Stomach smooth muscle (tissue), 2 donors: ENCODE data around the gene ST3GAL3.
A peak's percentile ranks its signal among the peaks of the same experiment; 100 is the strongest.

Source experiments
- H3K27ac ChIP-seq: one replicate; pipeline ENCODE4 v1.7.0; 2013; ENCODE audit warnings: mild to moderate bottlenecking, low read length, inconsistent platforms
- H3K27me3 ChIP-seq, 2 donors: one replicate each; pipeline ENCODE4 v1.7.0; 2013; ENCODE audit warnings: low read length in 2 of 2; ENCODE audit not compliant: insufficient read depth in 2 of 2, control insufficient read depth in 1 of 2
- H3K36me3 ChIP-seq, 2 donors: one replicate each; pipeline ENCODE4 v1.7.0; 2013; ENCODE audit warnings: low read length in 2 of 2; ENCODE audit not compliant: control insufficient read depth in 2 of 2, insufficient read depth in 2 of 2
- H3K4me1 ChIP-seq: one replicate; pipeline ENCODE4 v1.7.0; 2013; ENCODE audit warnings: low read length; ENCODE audit not compliant: control insufficient read depth, insufficient read depth
- H3K4me3 ChIP-seq, 2 donors: one replicate each; pipeline ENCODE4 v1.7.0; 2013; ENCODE audit warnings: low read length in 2 of 2
- H3K9ac ChIP-seq, 2 donors: one replicate each; pipeline ENCODE4 v1.7.0; 2013; ENCODE audit warnings: low read length in 2 of 2, mild to moderate bottlenecking in 1 of 2
- H3K9me3 ChIP-seq, 2 donors: one replicate each; pipeline ENCODE4 v1.7.0; 2013; ENCODE audit warnings: low read length in 2 of 2; ENCODE audit not compliant: control insufficient read depth in 2 of 2
- donor health status: healthy.
- donor health status: Pancreatic carcinoma.

ST3GAL3 gene

DNA sequence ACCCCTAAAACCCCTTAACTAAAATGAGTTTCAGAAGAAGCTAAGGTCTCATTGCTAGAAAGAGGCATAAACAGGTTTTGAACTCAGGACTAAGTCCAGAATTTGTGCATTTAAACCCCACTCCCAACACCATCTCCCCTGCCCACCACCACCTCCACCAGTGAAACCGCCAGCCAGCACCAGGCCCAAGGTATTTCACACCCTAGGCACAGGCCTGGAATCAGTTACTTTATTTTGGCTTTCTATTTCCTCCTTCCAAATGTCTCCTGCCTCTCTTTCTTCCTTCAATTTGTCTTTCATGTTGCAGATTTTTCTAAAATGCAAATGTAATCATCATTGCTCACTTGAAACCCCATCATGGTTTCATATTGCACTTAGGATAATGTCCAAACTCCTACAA lies 237.5 kb downstream of the ST3GAL3 start:
- peak overlapping the region; percentile 18 for H3K27ac ChIP-seq
- H3K4me1 ChIP-seq, result peaks cover 34% of the 10 kb centered on the region
- H3K4me3 ChIP-seq, result no peak overlapping the region
- no peaks in the 10 kb centered on the region for H3K9me3 ChIP-seq
- peak overlapping the region; percentile 21 to 27 for H3K9ac ChIP-seq
- H3K36me3 ChIP-seq, result peaks cover 0 to 2% of the 10 kb centered on the region in 2 donors
- no peaks in the 10 kb centered on the region for H3K27me3 ChIP-seq

- H3K9ac ChIP-seq, result peak overlapping the region; percentile 98
- H3K4me3 ChIP-seq, result peak overlapping the region; percentile 95 to 97
- peaks cover 34% of the 10 kb centered on the region for H3K4me1 ChIP-seq
- H3K36me3 ChIP-seq, result peaks cover 4% of the 10 kb centered on the region in 2 donors
- no peaks in the 10 kb centered on the region for H3K9me3 ChIP-seq
- no peaks in the 10 kb centered on the region for H3K27me3 ChIP-seq
- H3K27ac ChIP-seq, result peak overlapping the region; percentile 98
Measured at GRCh38 chr1:43945674-43946235, 238.4 kb downstream of the ST3GAL3 start.

- Histone ChIP-seq H3K4me1 (peaks cover 36% of the 10 kb centered on the region), H3K36me3 (peaks cover 4 to 7% of the 10 kb centered on the region in 2 donors), H3K9ac (peak within 1 kb of the TSS; percentile 98), H3K9me3 (no peaks in the 10 kb centered on the region), H3K27me3 (no peaks in the 10 kb centered on the region), H3K4me3 (peak within 1 kb of the TSS; percentile 95 to 97), H3K27ac (peak within 1 kb of the TSS; percentile 98)
Measured at GRCh38 chr1:43946236-43947060, 239.1 kb downstream of the ST3GAL3 start, which contains the start of gene IPO13. IPO13 (plus strand) TSS chr1:43946950; CDS start chr1:43947601, 651 bp downstream.

- peak overlapping the region; percentile 98 for H3K27ac ChIP-seq
- H3K9ac ChIP-seq, result peak overlapping the region; percentile 98
- H3K36me3 ChIP-seq, result peaks cover 4 to 7% of the 10 kb centered on the region in 2 donors
- H3K4me1 ChIP-seq, result peaks cover 38% of the 10 kb centered on the region
- peak overlapping the region; percentile 95 to 97 for H3K4me3 ChIP-seq
- no peaks in the 10 kb centered on the region for H3K27me3 ChIP-seq
- no peaks in the 10 kb centered on the region for H3K9me3 ChIP-seq
Measured at GRCh38 chr1:43947061-43947873, 239.9 kb downstream of the ST3GAL3 start.

GRCh38 chr1:43947874-43948437 lies 240.6 kb downstream of the ST3GAL3 start:
- Histone ChIP-seq H3K9me3 (no peaks in the 10 kb centered on the region), H3K4me3 (peak overlapping the region; percentile 95 to 97), H3K27ac (peak overlapping the region; percentile 98), H3K27me3 (no peaks in the 10 kb centered on the region), H3K36me3 (peaks cover 4 to 7% of the 10 kb centered on the region in 2 donors), H3K9ac (peak overlapping the region; percentile 98), H3K4me1 (peaks cover 38% of the 10 kb centered on the region)

DNA sequence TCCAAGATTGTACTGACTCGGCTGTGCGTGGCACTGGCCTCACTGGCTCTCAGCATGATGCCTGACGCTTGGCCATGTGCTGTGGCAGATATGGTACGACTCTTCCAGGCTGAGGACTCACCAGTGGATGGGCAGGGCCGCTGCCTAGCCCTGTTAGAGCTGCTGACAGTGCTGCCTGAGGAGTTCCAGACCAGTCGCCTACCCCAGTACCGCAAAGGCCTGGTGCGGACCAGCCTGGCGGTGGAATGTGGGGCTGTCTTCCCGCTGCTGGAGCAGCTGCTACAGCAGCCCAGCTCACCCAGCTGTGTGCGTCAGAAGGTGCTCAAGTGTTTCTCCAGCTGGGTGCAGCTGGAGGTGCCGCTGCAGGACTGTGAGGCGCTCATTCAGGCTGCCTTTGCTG lies 242.3 kb downstream of the ST3GAL3 start:
- peaks cover 34% of the 10 kb centered on the region for H3K4me1 ChIP-seq
- no peak overlapping the region for H3K27ac ChIP-seq
- H3K36me3 ChIP-seq, result peaks cover 4 to 7% of the 10 kb centered on the region in 2 donors
- no peak overlapping the region for H3K4me3 ChIP-seq
- H3K9me3 ChIP-seq, result no peaks in the 10 kb centered on the region
- no peaks in the 10 kb centered on the region for H3K27me3 ChIP-seq
- H3K9ac ChIP-seq, result no peak overlapping the region

GRCh38 chr1:43951021-43951985 lies 244.0 kb downstream of the ST3GAL3 start:
- no peak overlapping the region for H3K27ac ChIP-seq
- peaks cover 4 to 9% of the 10 kb centered on the region in 2 donors for H3K36me3 ChIP-seq
- H3K9ac ChIP-seq, result no peak overlapping the region
- H3K27me3 ChIP-seq, result no peaks in the 10 kb centered on the region
- H3K9me3 ChIP-seq, result no peaks in the 10 kb centered on the region
- no peak overlapping the region for H3K4me3 ChIP-seq
- peaks cover 23% of the 10 kb centered on the region for H3K4me1 ChIP-seq

DNA sequence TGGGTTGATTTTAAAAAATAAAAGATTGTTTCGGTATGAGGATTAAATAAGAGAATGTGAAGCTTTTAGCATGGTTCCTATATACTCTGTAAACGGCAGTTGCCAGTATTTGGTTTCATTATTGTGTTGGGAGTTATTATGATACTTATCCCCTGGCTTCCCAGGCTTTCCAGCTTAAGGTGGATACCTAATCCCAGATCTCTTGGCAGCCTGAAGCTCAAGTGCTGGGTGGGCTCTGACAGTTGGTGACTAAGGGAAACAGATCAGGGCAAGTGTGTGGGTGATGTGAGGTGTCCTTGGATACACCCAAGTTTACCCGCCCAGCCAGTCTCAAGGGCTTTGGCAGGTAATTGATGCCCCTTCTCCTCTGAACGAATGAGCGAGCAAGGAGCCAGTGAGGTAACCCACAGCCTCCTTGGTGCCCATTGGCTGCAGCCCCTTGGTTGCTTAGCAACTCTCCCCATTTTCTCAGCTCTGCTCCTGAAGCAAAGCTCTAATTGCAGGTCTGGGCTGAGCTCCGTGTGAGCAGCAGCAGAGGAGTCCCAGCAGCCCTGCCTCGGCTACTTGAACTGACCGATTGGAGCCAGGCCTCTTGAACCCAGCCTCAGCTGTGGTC lies 245.5 kb downstream of the ST3GAL3 start:
- no peaks in the 10 kb centered on the region for H3K9me3 ChIP-seq
- H3K36me3 ChIP-seq, result peaks cover 15 to 21% of the 10 kb centered on the region in 2 donors
- H3K4me1 ChIP-seq, result peaks cover 17% of the 10 kb centered on the region
- no peak overlapping the region for H3K27ac ChIP-seq
- H3K4me3 ChIP-seq, result no peak overlapping the region
- H3K9ac ChIP-seq, result no peak overlapping the region
- no peaks in the 10 kb centered on the region for H3K27me3 ChIP-seq

DNA sequence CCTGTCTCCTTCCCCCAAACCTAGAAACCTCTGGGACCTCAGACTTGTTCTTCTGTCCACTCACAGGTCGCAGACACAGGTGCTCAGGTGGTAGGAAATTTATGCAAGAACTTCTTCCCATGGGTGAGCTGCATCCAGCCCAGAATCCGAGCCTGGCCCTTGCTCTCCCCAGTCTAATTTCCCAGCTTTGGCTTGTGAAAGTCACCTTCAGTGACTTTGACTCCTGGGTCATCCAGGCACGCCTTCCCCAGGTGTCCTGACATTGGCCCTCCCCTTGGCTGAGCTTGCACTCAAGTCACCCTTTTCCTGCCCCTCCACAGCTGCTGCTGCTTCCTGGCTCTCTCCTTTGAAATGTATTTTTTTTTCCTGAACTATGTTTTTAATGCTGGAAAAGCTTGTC lies 246.0 kb downstream of the ST3GAL3 start:
- Histone ChIP-seq H3K27me3 (no peaks in the 10 kb centered on the region), H3K4me3 (no peak overlapping the region), H3K4me1 (peaks cover 12% of the 10 kb centered on the region), H3K9me3 (no peaks in the 10 kb centered on the region), H3K27ac (no peak overlapping the region), H3K9ac (no peak overlapping the region), H3K36me3 (peaks cover 20 to 26% of the 10 kb centered on the region in 2 donors)
